HG02642 (cell line): Measurements from ENCODE around the gene CPNE2.
"Not testable (repeated sequence)": the region's sequence is repeated elsewhere in the genome, so short reads cannot be mapped to it uniquely, and the experiment has no call there.

ENCODE experiments used
- ATAC-seq: cut with Tn5 transposase; IDR thresholded peaks from one replicate; pipeline ENCODE4 v1.9.1; 2021; ENCODE audit warnings: mild to moderate bottlenecking; ENCODE audit not compliant: unreplicated experiment, poor library complexity

The CPNE2 gene

DNA sequence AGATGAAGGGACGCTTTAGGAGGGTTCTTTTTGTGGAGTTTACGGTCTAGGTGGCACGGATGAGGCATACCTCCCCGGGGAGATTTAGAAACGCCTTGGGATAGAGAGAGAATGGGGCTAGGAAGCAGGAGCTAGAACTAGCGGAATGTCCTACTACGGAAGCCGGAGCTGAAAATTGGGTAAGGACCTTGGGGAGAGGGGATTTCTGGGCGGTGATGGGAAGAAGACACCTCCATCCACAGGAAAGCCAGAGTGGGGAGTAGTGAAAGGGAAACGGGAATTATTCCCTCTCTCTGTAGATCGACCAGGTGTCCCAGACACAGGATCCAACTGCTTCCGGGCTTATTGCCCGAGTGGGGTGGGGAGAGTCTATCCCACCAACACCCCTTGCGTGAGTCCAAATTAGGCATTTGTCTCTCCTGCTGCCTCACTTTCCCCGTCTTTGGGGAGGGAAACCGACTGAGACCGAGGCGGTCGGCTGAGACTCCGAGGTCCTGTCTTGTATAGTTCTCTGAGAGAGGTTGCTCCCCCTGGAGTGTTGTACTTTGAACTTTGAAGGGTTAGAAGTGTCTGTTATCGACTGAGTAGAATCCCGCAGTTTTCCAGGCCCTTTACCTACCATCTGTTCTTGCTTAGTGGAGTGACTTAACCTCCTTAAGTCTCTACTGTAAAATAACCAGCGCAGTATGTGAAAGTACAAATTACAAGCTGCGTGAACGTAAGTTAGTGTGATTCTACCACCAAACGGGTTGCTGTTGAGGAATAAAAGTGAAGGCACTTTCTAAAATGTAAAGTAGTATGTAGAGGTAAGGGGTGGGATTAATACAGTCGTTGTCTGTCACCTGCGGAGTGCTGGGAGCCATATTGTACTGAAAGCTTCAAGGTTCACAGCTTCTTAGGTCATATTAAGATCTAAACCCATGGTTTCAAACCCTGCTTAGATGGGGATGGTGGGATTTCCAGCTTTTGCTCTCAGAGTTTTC, 94.8 kb downstream of the CPNE2 start:
- ATAC-seq, result no peak

DNA sequence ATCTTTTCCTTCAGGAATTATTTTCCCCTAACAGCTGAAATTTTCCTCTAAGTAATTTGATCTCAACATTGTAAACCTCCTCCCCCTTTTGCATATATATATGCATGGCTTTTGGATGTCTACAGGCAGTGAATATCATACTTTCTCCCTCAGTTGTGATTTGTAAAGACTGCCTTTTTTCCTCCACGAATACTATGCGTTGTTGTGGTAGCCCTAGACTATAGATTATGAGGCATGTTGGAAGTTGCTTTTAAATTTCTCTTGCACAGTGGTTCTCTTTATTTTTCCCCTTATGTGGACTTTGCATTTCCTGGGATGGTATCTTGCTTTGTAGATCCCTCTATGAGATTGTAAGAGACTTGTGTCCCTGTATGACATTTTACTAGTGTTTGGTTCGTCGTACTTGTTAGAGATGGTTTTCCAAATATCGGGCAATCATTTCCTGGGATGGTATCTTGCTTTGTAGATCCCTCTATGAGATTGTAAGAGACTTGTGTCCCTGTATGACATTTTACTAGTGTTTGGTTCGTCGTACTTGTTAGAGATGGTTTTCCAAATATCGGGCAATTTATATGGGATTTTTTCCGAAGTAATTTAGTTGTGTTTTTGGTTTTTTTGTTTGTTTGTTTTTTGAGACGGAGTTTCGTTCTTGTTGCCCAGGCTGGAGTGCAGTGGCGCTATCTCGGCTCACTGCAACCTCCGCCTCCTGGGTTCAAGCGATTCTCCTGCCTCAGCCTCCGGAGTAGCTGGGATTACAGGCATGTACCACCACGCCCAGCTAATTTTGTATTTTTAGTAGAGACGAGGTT, 95.7 kb downstream of the CPNE2 start:
- not testable (repeated sequence) for ATAC-seq

- ATAC-seq, result no peak
Measured at GRCh38 chr16:57188711-57189002, 96.3 kb downstream of the CPNE2 start.

DNA sequence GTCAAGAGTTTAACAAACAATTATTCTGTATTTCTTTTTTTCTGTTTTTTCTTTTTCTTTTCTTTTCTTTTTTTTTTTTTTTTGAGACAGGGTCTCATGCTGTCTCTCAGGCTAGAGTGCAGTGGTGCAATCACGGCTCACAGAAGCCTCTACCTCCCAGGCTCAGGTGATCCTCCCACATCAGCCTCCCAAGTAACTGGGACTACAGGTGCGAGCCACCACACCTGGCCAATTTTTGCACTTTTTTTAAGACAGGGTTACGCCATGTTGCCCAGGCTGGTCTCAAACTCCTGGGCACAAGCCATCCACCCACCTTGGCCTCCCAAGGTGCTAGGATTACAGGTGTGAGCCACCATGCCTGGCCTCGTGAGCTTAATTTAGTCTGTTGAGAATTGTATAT, 97.1 kb downstream of the CPNE2 start:
- not testable (repeated sequence) for ATAC-seq

DNA sequence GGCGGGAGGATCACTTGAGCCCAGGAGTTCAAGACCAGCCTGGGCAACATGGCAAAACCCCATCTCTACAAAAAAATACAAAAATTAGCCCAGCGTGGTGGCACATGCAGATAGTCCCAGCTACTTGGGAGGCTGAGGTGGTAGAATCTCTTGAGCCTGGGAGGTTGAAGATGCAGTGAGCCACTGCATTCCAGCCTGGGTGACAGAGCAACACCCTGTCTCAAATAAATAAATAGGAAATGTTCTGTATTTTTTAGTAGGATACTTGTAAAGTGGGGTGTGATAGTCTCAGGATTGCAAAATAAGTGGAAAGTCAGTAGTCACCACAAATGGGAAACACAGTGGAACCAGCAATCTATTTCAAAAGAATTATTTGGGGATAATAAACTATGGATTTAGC, 97.8 kb downstream of the CPNE2 start:
- ATAC-seq, result no peak

GRCh38 chr16:57191056-57191571, 98.7 kb downstream of the CPNE2 start:
- ATAC-seq, result no peak

DNA sequence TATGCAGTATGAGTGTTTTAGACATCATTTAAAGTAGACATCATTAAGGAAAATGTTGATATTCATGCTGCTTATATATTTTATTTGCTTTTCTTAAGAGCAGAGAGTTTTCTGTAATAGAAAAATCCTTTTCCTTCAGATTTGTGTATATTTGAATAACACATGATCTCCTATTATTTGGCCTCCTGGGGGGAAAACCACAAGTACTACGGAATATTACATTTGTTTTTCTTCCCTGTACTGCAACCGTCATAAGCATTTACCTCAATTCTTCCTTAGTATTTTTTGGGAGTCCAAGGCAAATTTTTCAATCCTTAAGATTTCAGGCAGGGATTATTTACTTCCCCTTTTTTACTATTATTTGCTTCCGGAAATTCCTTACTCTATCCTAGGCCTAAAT, 99.8 kb downstream of the CPNE2 start:
- ATAC-seq, result no peak

DNA sequence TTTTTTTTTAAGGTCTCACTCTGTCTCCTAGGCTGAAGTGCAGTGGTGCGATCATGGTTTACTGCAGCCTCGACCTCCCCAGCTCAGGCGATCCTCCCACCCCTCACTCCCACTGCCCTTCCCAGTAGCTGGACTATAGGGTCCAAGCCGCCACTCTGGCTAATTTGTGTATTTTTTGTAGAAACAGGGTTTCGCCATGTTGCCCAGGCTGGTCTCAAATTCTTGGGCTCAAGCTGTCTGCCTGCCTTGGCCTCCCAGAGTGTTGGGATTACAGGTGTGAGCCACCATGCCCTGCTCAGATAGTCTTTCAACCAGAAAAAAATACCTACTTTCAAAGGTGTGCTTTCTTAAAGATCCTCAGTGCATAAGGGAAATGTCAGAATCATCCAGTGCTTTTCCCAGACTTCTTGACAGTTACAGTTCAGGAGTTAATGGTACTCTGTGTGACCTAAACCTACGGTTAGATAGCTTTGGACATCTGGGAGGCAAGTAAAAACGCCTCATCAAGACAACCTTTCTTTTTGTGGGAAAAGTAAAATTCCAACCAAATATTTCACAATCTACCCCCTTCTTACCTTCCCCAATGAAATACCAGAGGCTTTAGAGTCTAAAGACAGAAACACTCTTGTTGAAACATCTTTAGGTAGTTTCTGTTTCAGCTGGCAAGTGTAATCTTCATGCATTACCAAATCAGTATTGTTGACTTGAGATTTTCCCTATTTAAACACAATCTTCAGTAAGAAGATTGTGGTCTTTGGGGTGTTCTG, 100.5 kb downstream of the CPNE2 start:
- no peak for ATAC-seq

- ATAC-seq, result no peak
Measured at GRCh38 chr16:57194512-57194911, 102.1 kb downstream of the CPNE2 start.

- no peak for ATAC-seq
Measured at GRCh38 chr16:57196286-57196685, 103.9 kb downstream of the CPNE2 start.

DNA sequence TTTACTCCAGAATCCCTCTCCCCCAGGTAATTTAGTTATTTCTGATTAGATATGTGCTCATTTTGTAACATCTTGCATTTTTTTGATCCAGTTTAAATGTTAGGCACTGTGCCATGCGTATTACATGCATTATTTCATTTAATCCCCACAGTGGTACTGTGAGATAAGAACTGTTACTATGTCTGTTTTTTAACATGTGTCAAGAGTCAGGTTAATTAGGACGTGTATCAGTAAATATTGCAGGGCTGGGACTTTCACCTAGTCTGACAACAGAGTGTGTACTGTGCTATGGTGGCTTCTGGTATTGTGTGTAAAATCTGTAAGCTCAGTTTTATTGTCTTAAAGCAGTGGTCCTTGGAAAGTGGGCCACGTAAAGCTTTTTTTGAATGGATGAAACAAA, 104.4 kb downstream of the CPNE2 start:
- ATAC-seq, result no peak
